ENCODE results near the gene ARHGAP11A.
"Not testable (repeated sequence)": the region's sequence is repeated elsewhere in the genome, so short reads cannot be mapped to it uniquely, and the experiment has no call there.

ARHGAP11A gene, protein sequence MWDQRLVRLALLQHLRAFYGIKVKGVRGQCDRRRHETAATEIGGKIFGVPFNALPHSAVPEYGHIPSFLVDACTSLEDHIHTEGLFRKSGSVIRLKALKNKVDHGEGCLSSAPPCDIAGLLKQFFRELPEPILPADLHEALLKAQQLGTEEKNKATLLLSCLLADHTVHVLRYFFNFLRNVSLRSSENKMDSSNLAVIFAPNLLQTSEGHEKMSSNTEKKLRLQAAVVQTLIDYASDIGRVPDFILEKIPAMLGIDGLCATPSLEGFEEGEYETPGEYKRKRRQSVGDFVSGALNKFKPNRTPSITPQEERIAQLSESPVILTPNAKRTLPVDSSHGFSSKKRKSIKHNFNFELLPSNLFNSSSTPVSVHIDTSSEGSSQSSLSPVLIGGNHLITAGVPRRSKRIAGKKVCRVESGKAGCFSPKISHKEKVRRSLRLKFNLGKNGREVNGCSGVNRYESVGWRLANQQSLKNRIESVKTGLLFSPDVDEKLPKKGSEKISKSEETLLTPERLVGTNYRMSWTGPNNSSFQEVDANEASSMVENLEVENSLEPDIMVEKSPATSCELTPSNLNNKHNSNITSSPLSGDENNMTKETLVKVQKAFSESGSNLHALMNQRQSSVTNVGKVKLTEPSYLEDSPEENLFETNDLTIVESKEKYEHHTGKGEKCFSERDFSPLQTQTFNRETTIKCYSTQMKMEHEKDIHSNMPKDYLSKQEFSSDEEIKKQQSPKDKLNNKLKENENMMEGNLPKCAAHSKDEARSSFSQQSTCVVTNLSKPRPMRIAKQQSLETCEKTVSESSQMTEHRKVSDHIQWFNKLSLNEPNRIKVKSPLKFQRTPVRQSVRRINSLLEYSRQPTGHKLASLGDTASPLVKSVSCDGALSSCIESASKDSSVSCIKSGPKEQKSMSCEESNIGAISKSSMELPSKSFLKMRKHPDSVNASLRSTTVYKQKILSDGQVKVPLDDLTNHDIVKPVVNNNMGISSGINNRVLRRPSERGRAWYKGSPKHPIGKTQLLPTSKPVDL

DNA sequence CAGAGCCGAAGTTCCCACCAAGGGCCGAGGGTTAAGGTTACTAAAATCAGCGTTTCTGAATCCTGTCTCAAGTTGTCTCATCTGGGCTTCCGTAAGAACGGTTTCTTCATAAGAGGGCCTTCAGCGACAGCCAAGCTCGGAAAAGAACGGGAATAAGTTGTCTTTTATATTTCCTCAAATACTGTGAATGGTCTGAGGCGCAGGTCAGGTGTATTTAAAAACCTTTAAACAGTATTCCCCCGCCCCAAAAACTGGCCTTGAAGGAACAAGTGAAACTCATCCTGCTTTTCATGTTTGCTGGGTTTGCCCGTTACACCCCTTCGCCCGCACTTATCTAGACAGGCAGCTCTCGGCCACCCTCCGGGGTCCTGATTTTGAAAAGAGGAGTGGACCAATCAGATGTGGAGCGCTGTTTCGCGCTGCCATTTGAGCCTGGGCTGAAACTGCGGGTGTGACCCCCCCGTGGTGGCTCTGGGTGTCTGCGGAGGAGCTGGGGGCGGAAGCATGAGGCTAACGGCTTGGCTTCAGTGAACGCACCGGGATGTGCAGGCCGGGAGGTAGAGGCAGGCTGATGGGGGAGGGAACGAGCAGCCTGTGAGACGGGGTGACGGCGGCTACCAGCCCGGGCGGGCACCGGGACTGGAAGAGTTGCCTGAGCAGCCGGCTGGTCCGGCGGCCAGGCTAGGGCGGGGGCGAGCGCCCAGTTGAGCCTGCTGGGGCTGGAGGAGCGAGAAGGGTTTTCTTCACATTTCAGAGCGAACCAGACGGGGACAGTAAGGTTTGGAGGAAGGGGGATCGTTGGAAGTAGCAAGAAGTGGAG lies at the start of gene ARHGAP11A:
Gene ARHGAP11A, plus strand, starts transcription at position 454 of the 820 bp plus-strand sequence. CDS start 708 bp downstream, outside the sequence.
- DNase-seq, result not testable (repeated sequence)

DNA sequence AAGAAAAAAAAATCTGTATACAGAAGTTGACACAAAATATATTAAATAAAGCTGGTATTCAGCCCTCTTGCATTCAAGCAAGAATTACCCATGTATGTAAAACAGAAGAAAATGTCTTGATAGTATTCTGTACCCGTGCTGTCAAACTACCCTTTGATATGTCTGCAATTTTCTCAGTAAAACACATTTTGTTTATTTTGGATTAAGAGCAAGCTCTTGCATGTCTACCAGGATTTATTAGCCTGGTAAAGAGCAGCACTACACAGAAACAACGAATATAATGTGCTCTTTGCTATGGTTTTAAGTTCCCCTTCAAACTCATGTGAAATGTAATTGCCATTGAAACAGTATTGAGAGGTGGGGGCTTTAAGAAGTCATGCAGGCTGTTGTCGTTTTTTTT lies 46.3 kb upstream of the ARHGAP11A start:
- not testable (repeated sequence) for DNase-seq

DNA sequence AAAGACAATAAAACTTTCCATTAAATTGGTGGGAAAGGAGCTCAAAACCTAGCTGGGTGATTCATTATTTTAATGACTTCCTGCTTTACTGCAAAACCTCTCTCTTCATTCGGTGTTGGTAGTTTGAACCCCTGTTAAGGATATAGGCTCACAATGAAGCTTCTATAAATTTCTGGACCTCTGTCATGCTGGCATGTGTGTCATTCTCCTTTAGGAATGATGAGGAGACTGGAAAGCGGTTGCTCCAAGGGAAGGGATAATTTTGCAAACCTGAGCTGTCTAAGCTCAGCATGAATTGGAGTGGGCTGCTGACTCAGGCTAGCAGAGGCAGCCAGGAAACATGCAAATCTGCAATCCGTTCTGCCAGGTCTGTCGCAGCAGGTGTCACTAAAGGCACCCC lies 36.8 kb upstream of the ARHGAP11A start:
- not testable (repeated sequence) for DNase-seq

DNA sequence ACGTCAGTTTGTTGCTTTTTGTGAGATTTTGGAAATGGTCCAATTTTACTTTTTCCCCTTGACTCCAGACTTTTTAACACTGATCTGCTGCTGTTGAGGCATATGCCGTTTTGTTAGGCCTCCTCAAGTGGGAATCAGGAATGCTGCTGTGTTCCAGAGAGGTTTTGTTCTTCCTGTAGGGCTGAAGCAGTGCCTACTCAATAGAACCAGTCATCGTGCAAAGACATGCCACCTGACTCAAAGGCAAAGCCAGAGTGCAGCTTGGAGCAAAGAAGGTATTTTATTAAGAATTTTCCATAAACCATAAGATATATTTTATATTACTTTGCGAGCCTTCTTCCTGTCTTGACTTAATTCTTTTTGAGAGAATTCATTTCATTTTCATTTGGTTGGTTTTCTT lies 29.5 kb upstream of the ARHGAP11A start:
- DNase-seq, result not testable (repeated sequence)

DNA sequence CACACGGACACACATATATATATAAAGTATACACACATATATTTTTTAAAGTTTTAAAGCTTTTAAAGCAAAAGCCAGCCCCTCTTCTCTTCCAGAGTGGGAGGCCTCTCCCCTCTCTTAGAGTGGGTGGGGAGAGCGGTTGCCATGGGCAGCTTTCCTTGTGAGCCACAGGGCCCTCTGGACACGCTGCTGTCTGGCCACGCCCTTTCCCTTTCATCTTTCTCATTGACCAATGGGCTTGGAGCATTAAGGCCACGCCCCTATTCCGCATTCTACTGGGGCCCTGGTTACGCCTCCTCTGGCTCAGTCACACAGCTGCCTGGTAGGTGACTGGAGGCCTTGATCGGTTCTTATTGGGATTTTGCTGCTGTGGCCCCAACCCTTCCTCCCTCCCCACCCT lies 22.2 kb upstream of the ARHGAP11A start, which contains the start of gene GOLGA8N:
Gene GOLGA8N, plus strand, starts transcription at position 306 of the 400 bp plus-strand sequence.
- not testable (repeated sequence) for DNase-seq

DNA sequence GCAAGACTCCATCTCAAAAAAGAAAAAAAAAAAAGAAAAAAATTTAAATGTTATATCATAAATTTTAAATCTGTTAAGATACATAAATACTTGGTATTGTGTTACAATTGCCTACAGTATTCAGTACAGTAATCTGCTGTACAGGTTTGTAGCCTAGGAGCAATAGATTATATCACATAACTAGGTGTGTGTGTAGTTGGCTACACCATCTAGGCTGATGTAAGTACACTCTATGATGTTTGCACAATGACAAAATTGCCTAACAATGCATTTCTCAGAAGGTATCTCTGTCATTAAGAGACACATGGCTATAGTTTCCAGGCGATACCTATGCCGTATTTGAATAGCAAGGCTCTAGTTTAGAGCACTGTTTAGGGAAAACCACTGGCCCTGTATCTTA lies 5.8 kb upstream of the ARHGAP11A start:
- DNase-seq, result not testable (repeated sequence)

DNA sequence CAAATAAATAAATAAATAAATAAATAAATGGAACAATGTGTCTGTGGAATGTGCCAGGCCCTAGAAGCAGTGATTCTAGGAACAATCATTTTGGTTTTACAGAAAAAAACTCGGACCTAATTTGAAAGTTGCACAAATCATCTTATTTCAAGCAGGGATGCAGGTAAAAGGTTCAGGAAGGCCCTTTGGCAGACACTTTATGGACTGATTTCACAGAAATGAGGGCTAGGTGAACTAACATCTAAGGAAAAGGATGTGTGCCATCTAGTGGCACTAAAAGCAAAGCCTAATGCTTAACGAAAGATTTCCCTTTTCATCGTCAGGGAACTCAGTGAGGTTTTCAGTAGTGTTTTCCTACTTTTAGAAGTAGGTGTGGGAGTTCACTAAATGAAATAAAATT lies 4.6 kb upstream of the ARHGAP11A start:
- not testable (repeated sequence) for DNase-seq

DNA sequence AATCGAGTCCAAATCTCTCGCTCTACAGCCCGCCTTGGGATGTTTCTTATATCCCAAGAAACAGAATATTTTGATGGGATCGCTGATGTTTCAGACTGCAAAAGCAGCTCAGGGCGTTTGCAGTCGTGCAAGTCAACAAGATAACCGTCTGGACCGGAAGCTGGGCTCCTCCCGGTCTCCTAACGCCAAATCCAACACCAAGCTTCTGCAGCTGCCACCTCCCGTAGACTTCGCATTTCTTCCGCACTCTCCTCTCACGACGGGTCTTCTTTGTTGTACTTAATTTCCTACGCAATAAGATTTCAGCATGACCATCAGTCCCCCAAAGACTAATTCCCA lies 623 bp upstream of the ARHGAP11A start:
- DNase-seq, result not testable (repeated sequence)

DNA sequence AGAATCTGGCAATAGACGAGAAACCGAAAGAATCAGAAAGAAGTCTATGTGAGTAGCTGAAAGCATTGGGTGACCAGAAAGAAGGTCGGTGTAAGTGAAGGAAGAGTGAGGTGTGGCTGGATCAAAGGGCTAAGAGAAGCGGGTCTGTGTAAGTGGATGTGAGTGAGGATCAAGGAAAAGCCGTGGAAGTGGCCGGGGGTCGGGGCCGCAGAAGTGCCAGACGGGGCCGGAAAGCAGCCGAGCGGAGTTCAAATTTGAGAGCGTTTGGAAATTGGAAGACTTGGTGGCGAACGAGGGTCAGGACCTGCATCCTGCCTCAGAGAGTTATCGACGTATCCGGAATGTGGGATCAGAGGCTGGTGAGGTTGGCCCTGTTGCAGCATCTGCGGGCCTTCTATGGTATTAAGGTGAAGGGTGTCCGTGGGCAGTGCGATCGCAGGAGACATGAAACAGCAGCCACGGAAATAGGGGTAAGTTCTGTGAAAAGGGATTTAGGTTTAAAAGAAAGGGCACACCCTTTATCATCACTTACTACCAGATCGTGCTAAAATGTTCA lies 645 bp downstream of the ARHGAP11A start:
- DNase-seq, result not testable (repeated sequence)

DNA sequence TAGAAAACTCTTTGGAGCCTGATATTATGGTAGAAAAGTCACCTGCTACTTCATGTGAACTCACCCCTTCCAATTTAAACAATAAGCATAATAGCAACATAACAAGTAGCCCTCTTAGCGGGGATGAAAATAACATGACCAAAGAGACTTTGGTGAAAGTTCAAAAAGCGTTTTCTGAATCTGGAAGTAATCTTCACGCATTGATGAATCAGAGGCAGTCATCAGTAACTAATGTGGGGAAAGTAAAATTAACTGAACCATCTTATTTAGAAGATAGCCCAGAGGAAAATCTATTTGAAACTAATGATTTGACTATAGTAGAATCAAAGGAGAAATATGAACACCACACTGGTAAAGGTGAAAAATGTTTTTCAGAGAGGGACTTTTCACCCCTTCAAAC lies 21.1 kb downstream of the ARHGAP11A start:
- no peak for DNase-seq

DNA sequence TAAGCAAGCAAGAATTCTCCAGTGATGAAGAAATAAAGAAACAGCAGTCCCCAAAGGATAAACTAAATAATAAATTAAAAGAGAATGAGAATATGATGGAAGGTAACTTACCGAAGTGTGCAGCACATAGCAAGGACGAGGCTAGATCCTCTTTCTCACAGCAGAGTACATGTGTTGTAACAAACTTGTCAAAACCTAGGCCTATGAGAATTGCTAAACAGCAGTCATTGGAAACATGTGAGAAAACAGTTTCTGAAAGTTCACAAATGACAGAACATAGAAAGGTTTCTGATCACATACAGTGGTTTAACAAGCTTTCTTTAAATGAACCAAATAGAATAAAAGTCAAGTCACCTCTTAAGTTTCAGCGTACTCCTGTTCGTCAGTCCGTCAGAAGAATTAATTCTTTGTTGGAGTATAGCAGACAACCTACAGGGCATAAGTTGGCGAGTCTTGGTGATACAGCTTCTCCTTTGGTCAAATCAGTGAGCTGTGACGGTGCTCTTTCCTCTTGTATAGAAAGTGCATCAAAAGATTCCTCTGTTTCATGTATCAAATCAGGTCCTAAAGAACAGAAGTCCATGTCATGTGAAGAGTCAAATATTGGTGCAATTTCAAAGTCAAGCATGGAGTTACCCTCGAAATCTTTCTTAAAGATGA lies 21.7 kb downstream of the ARHGAP11A start:
- DNase-seq, result no peak

DNA sequence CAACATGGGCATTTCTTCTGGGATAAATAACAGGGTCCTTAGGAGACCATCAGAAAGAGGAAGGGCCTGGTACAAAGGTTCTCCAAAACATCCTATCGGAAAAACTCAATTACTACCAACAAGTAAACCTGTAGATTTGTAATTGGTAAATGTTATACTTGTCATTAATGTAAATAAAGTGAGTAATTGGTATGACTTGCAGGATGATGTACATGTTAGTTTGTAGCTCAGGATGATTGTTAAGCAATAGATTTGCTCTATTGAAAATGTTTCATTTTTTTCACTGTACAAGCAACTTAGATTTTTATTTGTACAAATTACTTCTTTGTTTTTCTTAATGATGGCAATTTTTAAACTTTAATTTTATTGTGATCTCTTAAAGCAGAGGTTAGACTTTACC lies 22.4 kb downstream of the ARHGAP11A start:
- no peak for DNase-seq

DNA sequence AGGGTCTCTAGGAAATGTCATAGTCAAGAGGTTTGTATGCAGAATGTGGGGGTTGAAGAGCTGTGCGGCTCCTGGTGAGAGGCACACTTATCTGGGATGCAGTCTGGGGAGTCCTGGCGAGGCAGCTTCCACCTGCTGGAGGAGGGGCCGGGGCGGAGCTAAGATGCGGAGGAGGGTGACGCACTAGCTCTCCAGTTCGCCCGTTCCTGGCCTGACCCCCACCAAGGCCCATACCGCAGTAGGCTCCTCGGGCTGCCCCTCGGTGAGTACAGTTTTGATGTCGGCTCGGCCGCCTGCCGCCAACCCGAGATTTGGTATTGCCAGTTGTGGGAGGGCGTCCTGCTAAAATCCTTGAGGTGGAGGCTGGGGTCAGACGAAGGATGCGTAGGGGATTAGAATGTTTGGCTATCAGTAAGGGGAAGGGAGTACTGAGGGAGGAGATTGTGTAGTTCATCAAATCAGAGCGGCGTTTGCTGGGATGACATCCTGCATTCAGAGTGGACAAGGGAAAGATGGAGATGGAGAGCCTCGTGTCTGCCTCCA lies 26.3 kb downstream of the ARHGAP11A start, which contains the start of gene SCG5:
Gene SCG5, plus strand, starts transcription at position 194 of the 543 bp plus-strand sequence. CDS start 1,883 bp downstream, outside the sequence.
- DNase-seq, result peak; percentile 88

DNA sequence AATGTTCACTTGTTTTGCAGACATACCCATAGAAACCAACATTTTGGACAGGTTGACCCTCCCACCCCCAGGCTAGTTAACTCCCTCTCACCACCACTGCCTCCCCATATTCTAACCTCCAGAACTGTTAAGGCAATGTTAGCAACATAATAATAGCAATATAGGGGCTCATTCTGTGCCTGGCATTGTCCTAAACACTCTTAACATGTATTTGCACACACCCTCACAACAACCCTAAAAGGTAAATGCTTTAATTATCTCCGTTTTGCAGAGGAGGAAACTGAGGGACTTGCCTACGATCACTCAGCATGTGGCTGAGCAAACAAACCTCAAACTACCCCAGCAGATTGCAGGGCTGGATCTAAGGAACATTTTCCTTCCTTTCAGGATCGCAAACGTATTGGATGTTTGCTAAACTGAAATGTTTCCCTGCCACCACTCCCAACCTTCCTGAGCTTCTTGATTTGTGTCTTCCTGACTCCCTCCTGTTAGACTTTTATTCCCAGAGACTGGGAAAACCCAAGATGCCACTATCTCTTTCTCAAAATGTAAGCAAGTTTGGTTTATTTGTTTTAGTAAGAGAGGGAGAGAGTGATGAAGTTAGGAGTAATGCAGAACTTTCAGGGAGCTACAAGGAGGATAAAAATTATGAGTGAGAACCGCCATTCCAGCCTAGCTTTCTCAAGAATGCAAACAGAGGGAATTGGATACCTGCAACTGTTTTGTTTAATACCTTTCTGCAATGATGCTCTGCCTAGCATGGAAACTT lies 27.5 kb downstream of the ARHGAP11A start:
- DNase-seq, result peak; percentile 9

DNA sequence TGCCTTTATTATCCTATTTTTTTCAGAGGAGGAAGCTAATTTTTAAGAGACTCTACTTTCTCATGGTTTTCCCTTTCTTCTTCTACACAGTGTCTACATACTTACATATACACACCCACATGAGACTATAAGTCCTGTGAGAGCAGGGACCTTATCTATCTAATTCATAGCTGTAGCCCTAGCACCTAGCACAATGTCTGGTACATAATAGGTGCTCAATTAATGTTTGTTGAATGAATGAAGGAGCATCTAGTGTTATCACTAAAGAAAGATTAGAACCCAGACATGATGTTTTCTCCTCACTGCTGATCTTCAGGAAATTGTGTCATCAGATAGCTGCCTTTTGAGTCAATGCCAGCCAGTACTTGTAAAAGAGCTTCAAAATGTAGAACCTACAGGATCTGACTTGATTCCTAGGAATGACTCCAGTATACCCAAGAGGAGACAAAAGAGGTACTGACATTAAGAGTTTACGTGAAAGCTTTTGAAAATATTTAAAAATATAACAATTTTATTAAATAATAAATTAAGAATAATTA lies 28.7 kb downstream of the ARHGAP11A start:
- no peak for DNase-seq

DNA sequence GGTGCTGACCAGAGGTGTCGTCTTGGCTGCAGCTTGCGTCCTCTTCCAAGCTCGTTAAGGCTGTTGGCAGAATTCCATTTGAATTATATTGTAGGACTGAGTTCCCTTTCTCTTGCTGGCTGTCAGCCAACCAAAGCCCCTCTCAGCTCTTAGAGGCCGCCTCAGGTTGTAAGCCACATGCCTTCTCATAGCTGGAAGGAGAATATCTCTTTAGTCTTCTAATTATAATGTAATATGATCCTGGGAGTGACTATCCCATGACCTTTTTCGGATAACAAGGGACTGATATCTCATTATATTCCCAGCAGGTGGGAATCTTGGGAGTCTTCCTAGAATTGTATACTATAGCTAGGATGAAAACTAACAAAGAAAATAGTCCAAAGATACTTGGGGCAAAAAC lies 31.0 kb downstream of the ARHGAP11A start:
- peak; percentile 89 for DNase-seq

DNA sequence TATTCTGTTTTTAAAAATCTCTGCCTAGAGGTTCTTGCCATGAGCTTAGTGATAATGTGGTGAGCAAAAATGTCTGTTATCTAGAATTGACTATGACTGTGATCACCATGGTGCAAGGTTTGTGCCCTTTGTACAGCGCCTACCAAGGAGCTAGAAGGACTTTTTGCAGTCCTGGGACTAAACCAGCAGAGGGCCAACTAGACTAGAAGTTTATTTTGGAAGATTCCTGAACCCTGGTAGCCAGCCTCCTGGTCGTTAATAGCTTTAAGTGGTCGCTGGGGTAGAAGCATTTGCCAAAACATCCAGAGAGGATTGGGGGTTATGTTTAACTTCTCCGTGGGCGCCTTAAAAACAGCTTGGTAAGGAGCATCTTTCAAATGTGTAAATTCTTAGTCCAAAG lies 34.0 kb downstream of the ARHGAP11A start:
- no peak for DNase-seq

DNA sequence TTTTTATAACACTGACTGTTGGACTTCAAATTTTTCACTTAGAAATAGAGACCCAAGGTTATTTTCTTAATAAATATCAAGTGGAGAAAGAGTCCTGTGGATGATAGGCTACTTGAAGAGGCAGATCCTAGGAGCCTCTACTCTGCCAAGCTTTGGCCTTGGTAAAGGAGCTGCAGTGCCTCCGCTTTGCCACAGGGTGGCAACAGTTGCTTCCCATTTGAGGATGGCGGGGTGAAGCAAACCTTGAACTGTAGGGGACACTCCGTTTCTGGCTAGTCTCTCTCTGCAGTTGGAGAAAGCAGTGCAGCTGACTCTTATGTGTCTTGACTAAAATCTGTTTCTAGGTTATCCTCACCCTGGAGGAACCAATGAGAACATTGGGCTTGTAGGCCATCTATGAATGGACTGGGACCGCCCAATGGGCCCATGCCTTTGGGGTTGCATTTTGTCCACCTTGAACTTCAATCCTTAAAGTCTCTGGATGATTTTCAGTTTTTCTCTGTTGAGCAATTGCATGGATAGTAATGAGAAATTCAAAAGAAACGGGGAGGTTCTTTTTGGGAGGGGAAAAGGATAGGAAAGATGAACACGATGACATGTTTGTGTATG lies 36.0 kb downstream of the ARHGAP11A start:
- peak; percentile 38 for DNase-seq

DNA sequence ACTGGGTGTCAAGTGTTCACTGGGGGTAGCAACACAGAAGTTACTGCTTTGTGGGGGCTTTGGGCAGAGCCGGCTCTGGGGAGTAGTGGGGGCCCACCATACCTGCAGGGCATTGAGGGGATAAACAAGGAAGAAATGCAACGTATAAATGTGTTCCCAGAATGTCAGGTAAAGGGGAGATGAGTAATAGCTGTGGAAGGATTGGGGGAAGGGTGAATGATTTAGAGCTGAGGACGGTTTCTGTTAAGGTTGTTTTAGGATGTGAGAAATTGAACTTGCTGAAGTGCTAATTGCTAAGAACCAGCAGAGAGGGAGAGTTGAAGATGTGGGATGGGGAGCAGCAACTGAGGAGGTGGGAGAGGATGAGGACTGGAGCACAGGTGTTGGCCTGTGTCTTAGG lies 36.9 kb downstream of the ARHGAP11A start:
- DNase-seq, result no peak

DNA sequence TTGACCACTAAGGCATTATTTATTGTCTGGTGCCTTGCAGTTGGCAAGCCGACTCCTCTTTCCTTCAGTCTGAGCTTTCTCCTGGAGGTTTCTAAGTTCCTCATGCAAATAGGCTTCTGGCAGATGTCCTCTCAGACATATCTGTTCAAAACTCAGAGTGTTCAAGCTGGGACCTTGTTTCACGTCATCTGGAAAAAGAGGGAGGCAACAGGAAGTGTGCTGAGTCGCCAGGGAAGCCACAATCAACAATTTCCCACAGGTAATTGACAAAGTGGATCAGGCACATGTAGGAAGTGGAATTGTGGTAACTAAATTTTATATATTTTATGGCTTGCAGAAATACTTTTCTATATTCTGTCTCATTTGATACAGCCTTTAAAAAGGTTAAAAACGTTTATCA lies 40.8 kb downstream of the ARHGAP11A start:
- no peak for DNase-seq

Data from COR-L47 (cell line).